DND-41 (cell line): ENCODE data around the gene TET1.

Experiments
- CTCF ChIP-seq: IDR thresholded peaks from 2 replicates; pipeline ENCODE4 v1.5.1; 2012; ENCODE audit warnings: borderline replicate concordance, low read length, moderate library complexity, mild to moderate bottlenecking; ENCODE audit not compliant: poor library complexity, severe bottlenecking; ENCODE audit errors: extremely low read depth
- EZH2 ChIP-seq: IDR thresholded peaks from 3 replicates; pipeline ENCODE4 v1.6.1; 2012; ENCODE audit warnings: borderline replicate concordance, low read depth, mild to moderate bottlenecking, moderate library complexity, low read length, inconsistent platforms; ENCODE audit not compliant: severe bottlenecking

GRCh38 chr10:68619595-68619994 lies 59.5 kb downstream of the TET1 start:
- TF ChIP-seq CTCF (no peak), EZH2 (no peak)
